Effector memory CD4-positive, alpha-beta T cell (primary cell): ENCODE measurements around the gene RPE.

Experiments
- DNase-seq, 3 donors: peaks; one replicate each; pipeline ENCODE4 v3.0.0-alpha.2; 2020
- H3K27ac ChIP-seq: 2 replicates; pipeline ENCODE4 v1.7.0; 2013; ENCODE audit warnings: mild to moderate bottlenecking, low read length, moderate library complexity; ENCODE audit not compliant: insufficient read depth, poor library complexity, severe bottlenecking
- H3K27me3 ChIP-seq: replicated peaks from 2 replicates; pipeline ENCODE4 v1.7.0; 2013; ENCODE audit warnings: mild to moderate bottlenecking, low read length; ENCODE audit not compliant: insufficient read depth, control insufficient read depth, poor library complexity, severe bottlenecking
- H3K36me3 ChIP-seq: 2 replicates; pipeline ENCODE4 v1.7.0; 2013; ENCODE audit warnings: mild to moderate bottlenecking, low read length, moderate library complexity; ENCODE audit not compliant: control insufficient read depth, insufficient read depth
- H3K4me1 ChIP-seq: 2 replicates; pipeline ENCODE4 v1.7.0; 2013; ENCODE audit warnings: low read length, mild to moderate bottlenecking; ENCODE audit not compliant: control insufficient read depth, insufficient read depth, poor library complexity, severe bottlenecking
- H3K4me3 ChIP-seq: 2 replicates; pipeline ENCODE4 v1.7.0; 2013; ENCODE audit warnings: low read length, low read depth, mild to moderate bottlenecking; ENCODE audit not compliant: insufficient read depth, poor library complexity, severe bottlenecking
- H3K9me3 ChIP-seq: 2 replicates; pipeline ENCODE4 v1.7.0; 2013; ENCODE audit warnings: mild to moderate bottlenecking, low read length, moderate library complexity; ENCODE audit not compliant: control insufficient read depth

The RPE gene

DNA sequence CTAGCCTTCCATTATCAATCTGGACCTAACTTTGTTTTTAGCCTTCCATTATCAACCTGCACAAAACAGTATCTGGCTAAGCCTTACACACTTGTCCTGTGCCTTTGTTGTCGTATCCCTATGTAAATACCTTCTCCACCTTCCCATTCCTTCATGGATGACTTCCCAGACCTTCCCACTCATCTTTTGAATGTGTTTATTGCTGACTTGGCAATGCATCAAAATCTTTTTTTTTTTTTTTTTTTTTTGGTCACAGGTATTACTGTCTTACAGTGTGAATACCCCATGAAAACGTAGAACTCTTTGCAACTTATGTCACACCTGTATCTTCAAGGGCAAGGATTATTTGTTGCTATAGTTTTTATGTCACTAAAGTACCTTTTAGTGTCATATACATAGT is 25.7 kb downstream of the RPE start:
- Histone ChIP-seq H3K9me3 (no peaks in the 10 kb centered on the region), H3K4me1 (no peaks in the 10 kb centered on the region), H3K36me3 (peaks cover 4% of the 10 kb centered on the region)

DNA sequence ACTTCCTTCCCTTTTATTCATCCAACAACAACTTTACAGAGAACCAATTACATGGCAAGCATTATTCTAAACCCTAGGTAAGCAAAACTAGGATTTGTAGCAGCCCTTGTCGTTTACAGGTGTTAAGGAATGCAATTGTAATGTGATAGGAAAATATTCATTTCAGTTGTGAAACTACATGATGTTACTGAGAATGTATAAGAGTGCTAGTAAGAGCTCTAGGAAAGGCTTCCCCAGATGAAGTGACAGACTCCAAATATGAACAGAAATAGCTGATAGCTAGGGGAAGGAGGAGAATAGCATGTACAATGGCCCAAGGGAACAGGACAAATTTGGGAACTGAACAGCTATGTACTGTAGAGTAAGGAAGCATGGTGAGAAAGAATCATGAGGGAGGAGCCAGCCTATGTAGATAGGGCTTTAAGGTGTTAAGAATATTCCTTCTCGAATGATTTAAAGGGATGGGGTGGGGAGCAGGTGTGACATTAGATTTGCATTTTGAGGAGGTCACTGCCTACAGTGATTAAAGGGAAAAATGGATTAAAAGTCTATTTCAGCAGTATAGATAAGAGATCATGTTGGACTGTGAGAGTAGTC is 31.7 kb downstream of the RPE start:
- Histone ChIP-seq H3K27me3 (no peaks in the 10 kb centered on the region), H3K9me3 (no peaks in the 10 kb centered on the region), H3K4me3 (no peak overlapping the region), H3K36me3 (no peaks in the 10 kb centered on the region), H3K4me1 (no peaks in the 10 kb centered on the region), H3K27ac (no peak overlapping the region)
- DNase-seq = no peak

More for the DNA sequence above, 25.7 kb downstream of the RPE start:
- no peak overlapping the region for H3K4me3 ChIP-seq
- no peak overlapping the region for H3K27ac ChIP-seq
- no peaks in the 10 kb centered on the region for H3K27me3 ChIP-seq
- no peak for DNase-seq

- H3K27ac ChIP-seq = no peak overlapping the region
- no peaks in the 10 kb centered on the region for H3K36me3 ChIP-seq
- H3K4me3 ChIP-seq = no peak overlapping the region
- H3K9me3 ChIP-seq = no peaks in the 10 kb centered on the region
- DNase-seq = no peak
- H3K4me1 ChIP-seq = no peaks in the 10 kb centered on the region
- no peaks in the 10 kb centered on the region for H3K27me3 ChIP-seq
These were observed 33.2 kb downstream of the RPE start for GRCh38 chr2:210035679-210036078.

GRCh38 chr2:210038078-210038477 is 35.6 kb downstream of the RPE start:
- H3K27me3 ChIP-seq = no peaks in the 10 kb centered on the region
- DNase-seq = no peak
- no peak overlapping the region for H3K4me3 ChIP-seq
- H3K36me3 ChIP-seq = peaks cover 8% of the 10 kb centered on the region
- H3K9me3 ChIP-seq = no peaks in the 10 kb centered on the region
- no peak overlapping the region for H3K27ac ChIP-seq
- no peaks in the 10 kb centered on the region for H3K4me1 ChIP-seq

GRCh38 chr2:210046851-210047500 is 44.5 kb downstream of the RPE start:
- no peak for DNase-seq
- no peaks in the 10 kb centered on the region for H3K4me1 ChIP-seq
- no peak overlapping the region for H3K27ac ChIP-seq
- H3K9me3 ChIP-seq = no peaks in the 10 kb centered on the region
- no peak overlapping the region for H3K4me3 ChIP-seq
- no peaks in the 10 kb centered on the region for H3K36me3 ChIP-seq
- H3K27me3 ChIP-seq = no peaks in the 10 kb centered on the region

GRCh38 chr2:210049831-210050230 is 47.4 kb downstream of the RPE start:
- H3K9me3 ChIP-seq = no peaks in the 10 kb centered on the region
- no peak for DNase-seq
- H3K27me3 ChIP-seq = no peaks in the 10 kb centered on the region
- H3K36me3 ChIP-seq = no peaks in the 10 kb centered on the region
- no peaks in the 10 kb centered on the region for H3K4me1 ChIP-seq
- H3K27ac ChIP-seq = no peak overlapping the region
- no peak overlapping the region for H3K4me3 ChIP-seq

DNA sequence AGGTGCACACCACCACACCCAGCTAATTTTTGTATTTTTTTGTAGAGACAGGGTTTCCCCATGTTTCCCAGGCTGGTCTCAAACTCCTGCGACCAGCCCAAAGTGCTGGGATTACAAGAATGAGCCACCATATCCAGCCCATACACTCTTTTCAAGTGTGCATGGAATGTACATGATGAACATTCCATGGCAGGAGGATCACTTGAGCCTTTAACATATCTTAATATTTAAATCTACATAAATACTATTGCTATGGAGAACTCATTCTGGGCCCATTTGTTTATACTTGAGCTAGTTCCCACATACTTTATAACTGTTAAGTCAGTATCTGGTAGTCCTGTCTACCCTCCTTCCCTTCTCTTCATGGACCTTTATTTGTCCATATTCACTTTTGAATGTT is 48.4 kb downstream of the RPE start:
- Histone ChIP-seq H3K36me3 (no peaks in the 10 kb centered on the region), H3K4me1 (no peaks in the 10 kb centered on the region), H3K27ac (no peak overlapping the region), H3K27me3 (no peaks in the 10 kb centered on the region), H3K9me3 (no peaks in the 10 kb centered on the region), H3K4me3 (no peak overlapping the region)
- DNase-seq = no peak

DNA sequence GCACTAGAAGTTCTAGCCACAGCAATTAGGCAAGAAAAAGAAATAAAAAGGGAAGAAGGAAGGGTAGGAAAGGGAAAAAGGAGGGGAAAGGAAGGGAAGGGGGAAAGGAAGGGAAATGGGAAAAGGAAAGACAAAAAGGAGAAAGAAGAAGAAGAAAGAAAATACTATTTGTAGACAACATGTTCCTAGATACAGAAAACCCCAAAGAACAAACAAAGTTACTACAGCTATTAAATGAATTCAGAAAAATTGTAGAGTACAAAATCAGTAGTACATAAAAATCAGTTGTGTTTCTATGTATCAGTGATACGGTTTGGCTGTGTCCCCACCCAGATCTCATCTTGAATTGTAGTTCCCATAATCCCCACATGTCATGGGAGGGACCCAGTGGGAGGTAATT is 52.3 kb downstream of the RPE start:
- Histone ChIP-seq H3K9me3 (no peaks in the 10 kb centered on the region), H3K4me3 (no peak overlapping the region), H3K27me3 (no peaks in the 10 kb centered on the region), H3K27ac (no peak overlapping the region), H3K4me1 (no peaks in the 10 kb centered on the region), H3K36me3 (no peaks in the 10 kb centered on the region)
- DNase-seq = no peak

- H3K9me3 ChIP-seq = no peaks in the 10 kb centered on the region
- H3K4me1 ChIP-seq = no peaks in the 10 kb centered on the region
- no peak overlapping the region for H3K27ac ChIP-seq
- DNase-seq = no peak
- no peak overlapping the region for H3K4me3 ChIP-seq
- no peaks in the 10 kb centered on the region for H3K36me3 ChIP-seq
- no peaks in the 10 kb centered on the region for H3K27me3 ChIP-seq
These were observed 53.4 kb downstream of the RPE start for GRCh38 chr2:210055825-210056224.

- Histone ChIP-seq H3K27ac (no peak overlapping the region), H3K4me3 (no peak overlapping the region), H3K27me3 (no peaks in the 10 kb centered on the region), H3K9me3 (no peaks in the 10 kb centered on the region), H3K4me1 (no peaks in the 10 kb centered on the region), H3K36me3 (no peaks in the 10 kb centered on the region)
- DNase-seq = no peak
These were observed 60.9 kb downstream of the RPE start for GRCh38 chr2:210063306-210063705.
